Gastrocnemius medialis (tissue), 4 donors: ENCODE data around the gene C5. TPM values are rescaled to one million over a fixed set of nuclear protein-coding genes. Genes with fewer than 3 reads are reported as not detected.

Experiments used
- ATAC-seq, 2 donors: fragments of 150-250 bp; one replicate each; pipeline ENCODE4 v1.9.1; 2016
- DNase-seq, 2 donors: peaks; one replicate each; pipeline ENCODE4 v3.0.0-alpha.2; 2019
- H3K27ac ChIP-seq, 4 donors: fragments of 200-600 bp; sonication (generic); 1 replicate in 1 of 4; 2 replicates in 3 of 4; pipeline ENCODE4 v1.5.1; 2016 to 2018; ENCODE audit warnings: mild to moderate bottlenecking in 2 of 4, moderate library complexity in 1 of 4
- H3K27me3 ChIP-seq, 3 donors: fragments of 200-600 bp; sonication (generic) in 2 of 3; 1 replicate in 1 of 3; 2 replicates in 2 of 3; pipeline versions ENCODE4 v1.5.1 to v1.6.0; 2016 to 2019; ENCODE audit warnings: mild to moderate bottlenecking in 1 of 3, moderate library complexity in 1 of 3
- H3K36me3 ChIP-seq, 2 donors: fragments of 200-600 bp; sonication (generic) in 1 of 2; one replicate each; pipeline ENCODE4 v1.5.1; 2017 to 2018
- H3K4me1 ChIP-seq, 2 donors: fragments of 200-600 bp; sonication (generic) in 1 of 2; one replicate each; pipeline ENCODE4 v1.5.1; 2016 to 2017; ENCODE audit warnings: mild to moderate bottlenecking in 2 of 2
- H3K4me3 ChIP-seq, 4 donors: fragments of 200-600 bp; sonication (generic) in 3 of 4; 1 replicate in 1 of 4; 2 replicates in 3 of 4; pipeline ENCODE4 v1.5.1; 2016 to 2019; ENCODE audit warnings: mild to moderate bottlenecking in 2 of 4
- H3K9me3 ChIP-seq, 3 donors: fragments of 200-600 bp; sonication (generic) in 2 of 3; 1 replicate in 1 of 3; 2 replicates in 2 of 3; pipeline ENCODE4 v1.5.1; 2016 to 2019
- POLR2A ChIP-seq, 2 donors: fragments of 450-650 bp; IDR thresholded peaks; one replicate each; pipeline ENCODE4 v1.6.1; 2017; ENCODE audit warnings: antibody characterized with exemption in 2 of 2, mild to moderate bottlenecking in 2 of 2, moderate library complexity in 2 of 2
- in situ Hi-C, 4 donors: fragments of 200-750 bp; cut with MboI; loops; one replicate each; pipeline versions ENCODE4 v1.15.0 to v1.8.0; 2017; ENCODE audit warnings: low sequenced_read_pairs in 4 of 4
- intact Hi-C: fragments of 100-400 bp; cut with DNase I; formaldehyde crosslinking; loops from one replicate; pipeline ENCODE4 v1.15.1; 2023; ENCODE audit warnings: low total_unique reads
- total RNA-seq, 4 donors: library from RNA; depleted of rRNA; stranded (reverse); fragments of >200 nt; gene quantifications; one replicate each; pipeline versions ENCODE4 v1.1.0 to v1.2.3, GENCODE V29; 2016
- TF ChIP-seq, protein P1 (sequence below), 5 experiments: fragments of 450-650 bp in 3 of 5; fragments of 200-600 bp in 2 of 5; sonication (generic) in 2 of 5; IDR thresholded peaks in 4 of 5; conservative IDR thresholded peaks in 1 of 5; 1 replicate in 4 of 5; 2 replicates in 1 of 5; pipeline ENCODE4 v1.5.1; 2016 to 2019; ENCODE audit warnings: antibody characterized with exemption in 5 of 5, mild to moderate bottlenecking in 3 of 5, moderate library complexity in 3 of 5

C5 gene
- total RNA-seq, 4 donors from 2014 or later, result 0.22 to 3.9 (median 1.8) TPM

DNA sequence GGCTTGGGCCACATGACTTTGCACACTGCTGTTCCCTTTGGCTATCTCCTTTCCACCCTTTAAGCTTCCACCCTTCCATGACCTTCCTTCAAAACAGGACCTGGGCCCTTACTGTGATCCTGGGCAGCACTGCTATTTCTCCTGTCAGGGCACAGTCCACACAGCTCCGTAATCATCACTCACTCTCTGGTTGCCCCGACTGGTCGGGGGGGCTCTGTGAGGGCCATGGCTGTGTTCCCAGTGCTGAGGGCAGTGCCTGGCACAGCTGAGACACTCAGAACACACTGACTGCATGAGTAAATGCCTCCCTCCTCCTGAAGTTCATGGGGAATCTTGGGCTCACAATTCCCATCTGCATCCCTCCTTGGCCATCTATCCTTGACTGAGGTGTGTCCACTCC lies 135.7 kb downstream of the C5 start:
- in situ Hi-C loops, result no loop called here
- TF ChIP-seq, protein P1, sequence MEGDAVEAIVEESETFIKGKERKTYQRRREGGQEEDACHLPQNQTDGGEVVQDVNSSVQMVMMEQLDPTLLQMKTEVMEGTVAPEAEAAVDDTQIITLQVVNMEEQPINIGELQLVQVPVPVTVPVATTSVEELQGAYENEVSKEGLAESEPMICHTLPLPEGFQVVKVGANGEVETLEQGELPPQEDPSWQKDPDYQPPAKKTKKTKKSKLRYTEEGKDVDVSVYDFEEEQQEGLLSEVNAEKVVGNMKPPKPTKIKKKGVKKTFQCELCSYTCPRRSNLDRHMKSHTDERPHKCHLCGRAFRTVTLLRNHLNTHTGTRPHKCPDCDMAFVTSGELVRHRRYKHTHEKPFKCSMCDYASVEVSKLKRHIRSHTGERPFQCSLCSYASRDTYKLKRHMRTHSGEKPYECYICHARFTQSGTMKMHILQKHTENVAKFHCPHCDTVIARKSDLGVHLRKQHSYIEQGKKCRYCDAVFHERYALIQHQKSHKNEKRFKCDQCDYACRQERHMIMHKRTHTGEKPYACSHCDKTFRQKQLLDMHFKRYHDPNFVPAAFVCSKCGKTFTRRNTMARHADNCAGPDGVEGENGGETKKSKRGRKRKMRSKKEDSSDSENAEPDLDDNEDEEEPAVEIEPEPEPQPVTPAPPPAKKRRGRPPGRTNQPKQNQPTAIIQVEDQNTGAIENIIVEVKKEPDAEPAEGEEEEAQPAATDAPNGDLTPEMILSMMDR (IDR thresholded peaks at IDR 0.05 in 4 of 5, conservative IDR thresholded peaks at IDR 0.05 in 1 of 5), result no peak
- TF ChIP-seq POLR2A (IDR thresholded peaks at IDR 0.05), result no peak
- no peaks in the 10 kb centered on the region for H3K27me3 ChIP-seq
- DNase-seq, result no peak
- H3K4me3 ChIP-seq, result no peak overlapping the region
- intact Hi-C loops, result no loop called here
- no peak for ATAC-seq
- no peaks in the 10 kb centered on the region for H3K36me3 ChIP-seq
- H3K4me1 ChIP-seq, result peaks cover 12 to 17% of the 10 kb centered on the region in 2 donors
- no peak overlapping the region for H3K27ac ChIP-seq
- no peaks in the 10 kb centered on the region for H3K9me3 ChIP-seq

DNA sequence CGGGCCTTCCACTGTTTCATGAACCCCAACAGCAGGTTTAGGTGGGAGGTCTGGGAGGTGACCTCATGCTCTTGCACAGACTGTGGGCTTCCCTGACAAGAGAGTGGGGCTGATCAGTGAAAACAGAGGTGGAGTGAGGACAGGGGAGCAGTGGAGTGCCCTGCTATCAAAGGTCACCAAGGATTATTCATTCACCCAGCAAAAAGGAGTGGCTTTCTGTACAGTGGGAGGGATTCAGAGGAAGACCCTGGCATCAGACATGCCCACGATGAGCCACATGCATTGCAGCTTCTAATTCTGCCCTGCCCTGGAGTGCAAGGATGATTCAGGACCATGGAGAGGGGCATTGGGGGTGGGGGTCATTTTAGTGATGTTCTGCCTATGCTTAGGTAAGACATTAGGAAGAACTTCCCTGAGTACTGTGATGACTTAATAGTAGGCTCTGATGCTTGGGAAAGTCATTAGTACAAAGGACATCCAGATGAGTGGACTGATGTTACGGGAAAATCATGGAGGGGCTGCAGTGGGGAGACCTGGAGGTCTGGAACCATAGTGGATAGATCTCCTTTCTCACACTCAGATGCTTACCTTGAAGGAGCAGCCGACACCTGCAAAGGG lies 136.3 kb downstream of the C5 start:
- in situ Hi-C loops (no loop called here), intact Hi-C loops (no loop called here)
- DNase-seq, result no peak
- no peaks in the 10 kb centered on the region for H3K9me3 ChIP-seq
- H3K27ac ChIP-seq, result no peak overlapping the region
- TF ChIP-seq, protein P1 (IDR thresholded peaks at IDR 0.05 in 4 of 5, conservative IDR thresholded peaks at IDR 0.05 in 1 of 5), result no peak
- TF ChIP-seq POLR2A (IDR thresholded peaks at IDR 0.05), result no peak
- no peak overlapping the region for H3K4me3 ChIP-seq
- no peaks in the 10 kb centered on the region for H3K27me3 ChIP-seq
- no peaks in the 10 kb centered on the region for H3K36me3 ChIP-seq
- peaks cover 7 to 11% of the 10 kb centered on the region in 2 donors for H3K4me1 ChIP-seq
- ATAC-seq, result no peak

DNA sequence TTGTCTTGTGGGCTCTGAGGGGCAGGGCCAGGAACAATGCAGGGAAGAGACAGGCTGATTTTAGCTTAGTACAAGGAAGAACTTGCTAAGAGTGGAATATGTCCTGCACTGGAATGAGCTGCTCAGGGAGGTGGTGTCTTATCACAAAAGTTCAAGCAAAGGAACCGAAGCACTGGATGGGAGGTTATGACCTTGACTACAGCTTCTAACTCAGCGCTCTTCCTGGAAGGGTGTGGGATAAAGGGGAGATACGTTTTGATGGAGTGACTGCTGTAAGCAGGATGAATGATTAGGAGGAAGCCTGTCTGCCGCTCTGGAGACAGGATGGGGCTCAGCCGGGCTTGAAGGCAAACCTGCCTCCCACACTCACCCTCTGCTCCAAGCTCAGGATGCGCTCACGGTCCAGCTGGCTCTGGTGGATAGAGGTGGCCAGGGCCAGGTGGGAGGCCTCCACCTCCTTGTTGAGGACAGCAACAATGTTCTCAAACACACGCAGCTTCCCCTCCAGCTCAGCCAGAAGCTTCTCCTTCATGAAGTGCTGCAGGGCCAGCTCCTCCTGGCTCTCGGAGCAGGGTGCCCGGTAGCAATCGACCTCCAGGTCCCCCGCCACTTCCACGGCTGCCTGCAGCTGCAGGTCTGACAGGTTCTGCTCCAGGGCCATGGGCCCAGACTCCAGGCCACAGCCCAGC lies 137.0 kb downstream of the C5 start:
- TF ChIP-seq, protein P1 (IDR thresholded peaks at IDR 0.05 in 4 of 5, conservative IDR thresholded peaks at IDR 0.05 in 1 of 5), result no peak
- no peak for TF ChIP-seq POLR2A (IDR thresholded peaks at IDR 0.05)
- H3K36me3 ChIP-seq, result no peaks in the 10 kb centered on the region
- in situ Hi-C loops, result no loop called here

DNA sequence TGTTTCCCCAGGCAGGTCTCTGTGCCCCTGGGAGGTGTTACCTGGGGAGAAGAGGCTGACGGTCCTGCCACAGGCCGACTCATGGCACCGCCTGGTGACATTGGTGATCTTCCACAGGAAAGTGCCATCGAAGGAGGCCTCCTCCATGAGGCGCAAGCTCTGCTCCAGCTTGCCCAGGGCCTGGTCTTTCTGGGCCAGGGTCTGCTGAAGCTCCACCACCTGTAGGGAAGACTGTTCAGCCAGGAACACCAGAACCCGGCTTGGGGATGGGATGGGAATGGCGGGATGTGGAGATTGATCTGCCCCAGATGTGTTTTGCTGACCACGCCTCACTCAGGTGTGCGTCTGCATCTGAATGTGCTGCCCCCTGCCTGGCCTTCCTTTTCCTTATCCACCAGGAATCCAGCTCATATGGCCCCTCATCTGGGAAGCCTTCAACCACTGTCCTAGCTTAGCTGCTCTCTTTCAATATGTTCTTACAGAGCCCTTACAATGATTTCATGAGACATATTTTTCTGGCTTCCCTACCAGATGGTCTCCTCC lies 138.7 kb downstream of the C5 start:
- Histone ChIP-seq H3K27me3 (no peaks in the 10 kb centered on the region), H3K36me3 (no peaks in the 10 kb centered on the region), H3K27ac (no peak overlapping the region), H3K9me3 (no peaks in the 10 kb centered on the region), H3K4me3 (no peak overlapping the region), H3K4me1 (peaks cover 5 to 6% of the 10 kb centered on the region in 2 donors)
- intact Hi-C loops, result no loop called here
- DNase-seq, result no peak
- TF ChIP-seq, protein P1 (IDR thresholded peaks at IDR 0.05 in 4 of 5, conservative IDR thresholded peaks at IDR 0.05 in 1 of 5), result no peak
- no peak for TF ChIP-seq POLR2A (IDR thresholded peaks at IDR 0.05)
- ATAC-seq, result no peak
- in situ Hi-C loops, result no loop called here

More for the DNA sequence above, 137.0 kb downstream of the C5 start:
- no peak for ATAC-seq
- H3K27ac ChIP-seq, result no peak overlapping the region
- intact Hi-C loops, result no loop called here
- no peak overlapping the region for H3K4me3 ChIP-seq
- DNase-seq, result no peak
- no peaks in the 10 kb centered on the region for H3K27me3 ChIP-seq
- peaks cover 7% of the 10 kb centered on the region in 2 donors for H3K4me1 ChIP-seq
- H3K9me3 ChIP-seq, result no peaks in the 10 kb centered on the region
